Measurements from ENCODE around the gene PHACTR1.

Gene PHACTR1

DNA sequence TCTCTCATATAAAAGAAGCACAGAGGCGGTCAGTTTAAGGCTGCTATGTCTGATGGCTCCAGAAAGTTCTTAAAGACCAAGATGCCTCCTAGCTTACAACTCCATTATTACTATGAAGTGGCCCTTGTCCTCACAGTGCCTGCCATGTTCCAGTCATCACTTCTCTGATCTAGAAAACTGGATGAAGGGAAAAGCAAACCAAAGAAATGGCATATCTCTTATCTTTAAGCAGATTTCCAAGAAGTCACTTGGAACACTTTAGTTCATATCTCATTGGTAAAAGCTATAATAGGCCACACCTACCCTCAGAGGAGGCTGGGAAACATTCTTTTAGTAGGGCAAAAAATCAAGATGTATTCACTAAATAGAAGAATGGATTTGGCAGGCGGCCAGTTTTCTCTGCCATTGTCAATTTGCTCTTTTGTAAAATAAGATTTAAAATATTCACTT, 322.2 kb downstream of the PHACTR1 start:
- DNase-seq, result no peak

- DNase-seq, result no peak
These were observed 327.8 kb downstream of the PHACTR1 start for GRCh38 chr6:13044390-13044789.

- no peak for DNase-seq
These were observed 328.3 kb downstream of the PHACTR1 start for GRCh38 chr6:13044896-13045295.

DNA sequence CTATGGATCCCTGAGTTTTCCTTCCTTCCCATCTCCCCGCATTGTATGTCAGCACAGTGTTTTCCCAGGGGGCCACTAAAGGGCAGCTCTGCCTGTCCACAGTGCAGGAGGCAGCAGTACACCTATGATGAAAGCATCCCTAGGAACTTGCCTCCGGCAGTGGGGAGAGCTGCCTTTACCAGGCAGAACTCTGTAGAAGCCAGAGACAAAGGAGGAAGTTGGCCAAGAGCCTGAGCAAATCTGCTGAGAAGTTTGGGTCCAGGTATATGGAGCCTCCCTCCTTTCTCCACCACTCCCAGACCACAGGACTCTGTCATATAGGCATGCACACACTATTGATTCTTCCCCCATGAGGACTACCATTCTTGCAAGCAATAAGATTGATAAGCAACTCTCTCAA, 329.1 kb downstream of the PHACTR1 start:
- DNase-seq, result no peak

- DNase-seq, result no peak
These were observed 329.5 kb downstream of the PHACTR1 start for GRCh38 chr6:13046084-13046483.

DNA sequence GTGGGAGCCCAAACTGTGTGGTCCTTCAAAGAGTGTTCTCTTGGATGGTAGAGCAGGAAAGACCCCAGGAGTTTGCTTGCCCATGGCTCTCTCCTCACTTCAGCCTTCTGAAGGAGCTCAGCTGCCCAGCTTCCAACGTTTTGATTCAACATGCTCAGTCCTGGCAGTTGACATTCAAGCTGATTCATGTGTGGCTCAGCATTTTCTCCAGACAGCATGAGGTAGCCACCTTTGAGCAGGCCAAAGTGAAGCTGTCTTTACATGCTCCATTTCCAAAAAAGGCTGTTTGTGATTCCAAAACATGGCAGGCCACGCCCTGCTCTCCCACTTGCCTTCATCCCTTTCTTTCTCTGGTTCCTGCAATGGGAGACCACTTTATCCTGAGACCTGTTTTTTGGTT, 331.5 kb downstream of the PHACTR1 start:
- DNase-seq, result no peak

DNA sequence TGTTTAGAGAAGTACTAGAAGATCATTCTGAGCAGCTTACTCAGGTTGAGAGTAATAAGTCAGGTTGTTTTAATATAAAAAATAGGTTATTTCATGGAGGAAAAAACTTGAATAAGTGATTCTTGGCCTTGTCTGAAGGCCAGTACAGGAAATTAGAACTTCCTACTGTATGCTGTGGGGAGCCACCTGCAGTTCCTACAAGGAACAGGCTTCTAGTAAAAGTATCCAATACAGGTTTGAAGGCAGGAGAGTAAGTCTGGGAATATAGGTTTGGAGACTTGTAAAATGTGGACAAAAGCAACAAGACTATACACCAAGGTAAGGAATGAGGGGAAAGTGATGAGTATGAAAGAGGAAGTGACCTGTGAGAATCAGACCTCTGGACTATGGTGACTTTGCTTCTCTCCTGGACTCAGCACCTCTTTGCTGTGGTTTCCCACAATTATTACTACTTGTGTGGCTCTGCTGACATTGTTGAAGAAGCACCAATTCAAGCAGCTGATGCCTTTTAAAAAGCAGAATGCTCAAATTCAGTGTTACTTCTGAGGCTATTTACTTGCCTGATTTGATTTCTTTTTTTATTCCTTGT, 333.2 kb downstream of the PHACTR1 start:
- DNase-seq, result no peak

DNA sequence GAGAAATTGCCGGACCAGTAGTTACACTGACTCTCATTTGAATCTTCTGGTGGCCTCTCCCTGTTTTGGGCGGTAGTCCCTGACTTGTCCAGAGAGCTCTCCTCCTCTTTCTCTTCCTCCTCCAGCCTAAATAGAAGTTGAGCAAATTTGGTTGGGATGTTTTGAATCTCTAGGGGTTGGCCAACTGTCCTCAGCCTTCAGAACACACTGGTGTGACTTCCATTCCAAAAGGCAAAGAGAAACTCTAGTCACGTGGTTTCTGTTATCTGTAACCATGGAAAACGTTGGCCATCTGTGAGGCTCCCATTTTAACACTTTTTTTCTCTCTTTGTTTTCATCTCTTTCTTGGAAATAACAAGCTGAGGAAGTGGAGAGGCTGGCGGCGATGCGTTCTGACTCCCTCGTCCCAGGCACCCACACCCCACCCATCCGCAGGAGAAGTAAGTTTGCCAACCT, 336.5 kb downstream of the PHACTR1 start:
- DNase-seq, result no peak

DNA sequence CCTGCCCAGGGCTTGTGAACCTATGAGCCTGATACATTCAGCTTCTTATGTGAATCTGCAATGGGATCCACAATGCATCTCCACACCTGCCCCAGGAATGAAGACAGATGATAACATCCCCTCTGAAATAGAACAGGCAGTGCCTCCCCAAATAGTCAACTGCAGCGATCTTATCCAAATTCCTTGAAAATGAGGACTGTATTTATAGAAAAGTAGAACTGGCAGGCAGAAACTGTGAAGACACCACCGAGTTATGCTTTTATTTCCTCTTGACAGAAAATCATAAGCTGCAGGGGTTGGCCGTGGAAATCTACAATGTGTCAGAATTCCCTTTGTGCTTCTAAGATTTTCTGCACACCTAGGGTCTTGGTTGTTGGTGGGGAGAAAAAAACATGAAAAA, 341.5 kb downstream of the PHACTR1 start:
- no peak for DNase-seq

- DNase-seq, result no peak
These were observed 342.5 kb downstream of the PHACTR1 start for GRCh38 chr6:13059026-13059425.

DNA sequence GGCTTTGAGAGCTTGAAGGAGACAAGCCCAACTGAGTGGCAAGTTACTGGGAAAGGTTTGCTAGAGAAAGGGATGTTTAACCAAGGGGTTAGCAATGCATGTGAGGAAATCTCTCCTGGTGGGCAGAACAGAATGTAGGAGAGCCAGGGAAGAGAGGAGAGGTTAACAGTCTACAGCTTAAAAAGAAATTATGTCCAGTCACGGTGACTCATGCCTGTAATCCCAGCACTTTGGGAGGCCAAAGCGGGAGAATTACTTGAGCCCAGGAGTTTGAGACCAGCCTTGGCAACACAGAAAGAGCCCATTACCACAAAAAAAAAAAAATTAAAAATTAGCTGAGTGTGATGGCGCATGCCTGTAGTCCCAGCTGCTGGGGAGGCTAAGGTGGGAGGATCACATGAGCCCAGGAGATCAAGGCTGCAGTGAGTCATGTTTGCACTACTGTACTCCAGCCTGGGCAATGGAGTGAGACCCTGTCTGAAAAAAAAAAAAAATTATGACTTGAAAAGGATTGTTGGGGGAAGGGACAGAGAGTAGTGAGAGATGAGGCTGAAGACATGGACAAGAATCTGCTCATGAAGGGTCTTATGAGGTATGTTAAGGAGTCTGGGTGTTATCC, 346.8 kb downstream of the PHACTR1 start:
- DNase-seq, result no peak

- DNase-seq, result no peak
These were observed 349.0 kb downstream of the PHACTR1 start for GRCh38 chr6:13065581-13065980.

- no peak for DNase-seq
These were observed 349.5 kb downstream of the PHACTR1 start for GRCh38 chr6:13066050-13066449.

DNA sequence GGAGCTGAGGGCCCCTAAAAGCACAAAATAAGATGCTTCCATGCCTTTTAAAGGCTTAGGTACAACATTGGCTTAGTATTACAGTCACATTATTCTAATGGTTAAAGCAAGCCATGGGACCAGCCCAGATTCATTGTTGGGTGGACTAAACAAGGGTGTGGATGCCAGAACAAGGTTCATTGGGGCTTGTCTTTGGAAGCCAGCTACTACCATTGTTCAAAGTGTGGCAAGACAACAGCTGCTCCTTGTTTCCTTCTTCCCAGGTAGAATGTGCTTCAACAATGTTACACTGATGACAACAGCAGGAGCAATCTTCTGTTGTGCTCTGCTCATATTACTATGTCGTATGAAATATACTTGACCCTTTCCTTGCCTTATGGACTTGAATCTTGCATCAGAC, 350.3 kb downstream of the PHACTR1 start:
- DNase-seq, result no peak

GRCh38 chr6:13068586-13069210, 352.1 kb downstream of the PHACTR1 start:
- DNase-seq, result no peak

DNA sequence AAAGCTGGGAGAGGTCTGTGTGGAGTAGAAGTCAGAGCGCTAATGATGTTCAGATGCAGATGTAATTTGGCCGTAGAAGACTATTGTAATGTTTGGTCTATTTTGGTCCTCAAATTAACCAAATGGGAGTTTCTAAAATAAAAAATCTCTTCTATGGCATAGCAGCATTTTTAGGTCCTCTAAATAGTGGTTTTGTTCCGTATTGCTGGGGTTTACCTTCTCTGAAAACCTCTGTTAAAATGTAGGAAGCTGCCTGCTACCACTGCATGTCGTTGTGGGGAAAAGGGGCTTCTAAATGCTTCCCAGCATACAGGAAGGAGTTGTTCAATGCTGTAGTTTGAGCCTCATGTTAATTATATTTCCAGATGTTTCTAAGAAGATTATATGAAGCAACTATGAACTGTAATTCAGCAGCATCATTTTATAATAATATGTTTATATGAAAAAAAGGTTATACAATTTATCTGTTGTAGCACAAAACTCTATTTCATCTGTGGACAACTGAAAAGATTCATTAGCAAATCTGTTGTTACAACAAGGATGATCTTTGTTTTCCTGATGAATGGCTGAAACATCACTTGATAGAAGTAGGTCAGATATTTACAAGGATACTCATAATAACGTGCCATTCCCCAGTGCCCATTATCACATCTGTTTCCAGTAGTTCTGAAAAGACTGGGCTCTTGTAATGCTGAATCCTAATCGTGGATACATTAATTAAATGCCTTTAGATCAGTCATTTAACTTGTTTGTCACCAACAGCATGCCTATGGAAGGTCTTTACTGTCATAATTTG, 355.2 kb downstream of the PHACTR1 start:
- no peak for DNase-seq

- DNase-seq, result no peak
These were observed 356.2 kb downstream of the PHACTR1 start for GRCh38 chr6:13072686-13073347.

DNA sequence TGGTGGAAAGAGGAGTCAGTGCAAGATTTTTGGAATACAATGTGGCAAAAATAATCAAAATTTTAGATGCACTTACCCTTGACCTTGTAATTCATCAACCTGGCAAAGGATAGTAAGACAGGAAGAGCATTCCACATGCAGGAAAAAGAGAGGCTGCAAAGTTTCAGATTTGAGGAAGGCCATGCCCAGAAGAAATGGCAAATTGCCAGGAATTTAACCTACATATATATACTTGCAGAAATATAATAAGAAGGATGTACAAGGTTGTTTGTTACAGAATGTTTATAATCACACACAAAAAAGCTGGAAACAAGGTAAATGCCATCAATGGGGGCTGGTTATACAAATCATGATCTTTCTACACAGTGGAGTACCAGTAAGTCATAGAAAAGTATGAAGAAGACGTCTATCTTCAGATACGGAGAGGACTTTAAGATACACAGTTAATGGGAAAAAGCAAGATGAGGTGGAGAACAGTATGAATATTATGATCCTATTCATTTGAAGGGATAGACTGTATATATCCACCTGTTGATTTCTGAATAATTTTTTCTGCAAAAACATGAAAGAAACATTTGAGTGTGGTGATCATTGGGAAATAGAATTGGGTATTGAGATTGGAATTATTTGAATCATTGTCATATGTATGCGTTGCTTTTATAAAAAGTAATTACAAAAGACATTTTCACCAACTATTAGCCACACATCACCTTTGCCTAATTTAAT, 358.0 kb downstream of the PHACTR1 start:
- no peak for DNase-seq

DNA sequence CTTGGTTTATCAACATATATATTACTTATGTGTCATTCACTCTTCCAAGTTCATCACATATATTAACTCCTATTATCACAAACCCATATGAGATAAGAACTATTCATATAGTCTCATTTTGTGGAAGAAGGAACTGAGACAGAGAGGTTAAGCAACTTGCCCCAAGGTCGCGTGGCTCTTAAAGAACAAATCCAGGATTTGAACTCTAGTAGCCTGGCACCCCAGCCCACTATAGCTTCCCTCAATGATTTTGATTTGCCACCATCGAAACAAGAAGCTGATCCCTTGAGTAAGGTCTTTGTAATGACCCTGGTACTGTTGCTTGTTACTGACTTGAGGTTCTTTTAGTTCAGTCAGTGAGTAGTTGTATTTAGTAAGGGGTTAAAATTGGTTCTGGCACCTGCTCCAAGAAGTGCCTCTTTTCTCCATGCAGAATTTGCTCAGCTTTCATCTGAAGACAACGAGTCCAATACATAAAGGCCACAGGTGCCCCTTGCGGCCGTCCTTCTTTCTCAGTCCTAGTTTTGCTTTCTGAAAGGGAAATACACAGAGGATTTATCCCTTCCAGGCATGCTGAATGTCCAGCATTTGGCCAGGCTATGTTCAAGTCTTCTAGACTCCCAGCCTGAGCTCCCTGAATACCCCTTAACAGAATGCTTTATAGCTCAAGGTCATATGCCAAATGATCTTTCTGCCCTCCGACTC, 358.7 kb downstream of the PHACTR1 start:
- no peak for DNase-seq

DNA sequence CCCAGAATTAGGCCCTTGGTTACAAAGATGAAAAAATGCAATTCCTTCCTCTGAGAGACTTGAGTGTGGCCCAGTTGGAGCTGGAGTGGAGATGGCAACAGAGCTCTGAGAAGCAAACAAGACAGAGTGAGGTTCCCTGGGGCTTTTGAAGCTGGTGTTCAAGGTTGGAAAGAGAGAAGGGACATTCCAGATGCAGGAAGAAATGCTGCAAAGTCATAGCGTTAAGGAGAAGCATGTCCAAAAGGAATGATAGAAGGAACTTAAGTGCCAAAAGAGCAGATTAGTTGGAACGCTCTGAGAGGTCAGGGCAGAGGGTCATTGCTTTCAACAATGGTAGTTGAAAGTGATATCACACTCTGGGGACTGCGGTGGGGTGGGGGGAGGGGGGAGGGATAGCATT, 360.0 kb downstream of the PHACTR1 start:
- DNase-seq, result no peak

GRCh38 chr6:13077117-13077516, 360.6 kb downstream of the PHACTR1 start:
- DNase-seq, result no peak

Measured in CD4-positive, alpha-beta T cell treated with Interleukin-12 subunit alpha and Interleukin-12 subunit beta, for 1 hour (primary cell).